WTC11 (cell line): ENCODE data around the gene ACSL1.
A peak's percentile ranks its signal among the peaks of the same experiment; 100 is the strongest.

Experiments
- ATF1 ChIP-seq: sonication (generic); formaldehyde crosslinking; IDR thresholded peaks from 2 replicates; pipeline ENCODE4 v1.8.1; 2023; ENCODE audit warnings: mild to moderate bottlenecking, moderate library complexity, missing genetic modification reagents
- ATF3 ChIP-seq: sonication (generic); formaldehyde crosslinking; conservative IDR thresholded peaks from 2 replicates; pipeline ENCODE4 v1.8.1; 2022; ENCODE audit warnings: mild to moderate bottlenecking, missing genetic modification reagents
- CBFB ChIP-seq: sonication (generic); formaldehyde crosslinking; IDR thresholded peaks from 2 replicates; pipeline ENCODE4 v1.8.1; 2022; ENCODE audit warnings: mild to moderate bottlenecking, low read depth, missing genetic modification reagents
- CREM ChIP-seq: sonication (generic); formaldehyde crosslinking; IDR thresholded peaks from 2 replicates; pipeline ENCODE4 v1.8.1; 2022; ENCODE audit warnings: mild to moderate bottlenecking, missing genetic modification reagents, moderate library complexity
- HMGXB4 ChIP-seq: sonication (generic); formaldehyde crosslinking; IDR thresholded peaks from 2 replicates; pipeline ENCODE4 v1.8.1; 2023; ENCODE audit warnings: mild to moderate bottlenecking, moderate library complexity, missing genetic modification reagents
- SMAD3 ChIP-seq: sonication (generic); formaldehyde crosslinking; IDR thresholded peaks from 2 replicates; pipeline ENCODE4 v1.8.0; 2022; ENCODE audit warnings: missing genetic modification reagents, mild to moderate bottlenecking, borderline replicate concordance
- TCF7 ChIP-seq: sonication (generic); formaldehyde crosslinking; IDR thresholded peaks from 2 replicates; pipeline ENCODE4 v1.8.0; 2022; ENCODE audit warnings: mild to moderate bottlenecking, low read depth, missing genetic modification reagents, moderate library complexity
- TP53 ChIP-seq: sonication (generic); formaldehyde crosslinking; IDR thresholded peaks from 2 replicates; pipeline ENCODE4 v1.8.1; 2023; ENCODE audit warnings: mild to moderate bottlenecking, missing genetic modification reagents
- ZBTB43 ChIP-seq: sonication (generic); formaldehyde crosslinking; IDR thresholded peaks from 2 replicates; pipeline ENCODE4 v1.8.1; 2023; ENCODE audit warnings: mild to moderate bottlenecking, missing genetic modification reagents
- ZNF138 ChIP-seq: sonication (generic); formaldehyde crosslinking; conservative IDR thresholded peaks from 2 replicates; pipeline ENCODE4 v1.8.1; 2022; ENCODE audit warnings: mild to moderate bottlenecking, moderate library complexity, missing genetic modification reagents
- ZNF281 ChIP-seq: sonication (generic); formaldehyde crosslinking; IDR thresholded peaks from 2 replicates; pipeline ENCODE4 v1.8.0; 2023; ENCODE audit warnings: mild to moderate bottlenecking, missing genetic modification reagents
- TF ChIP-seq, protein P1 (sequence below): sonication (generic); formaldehyde crosslinking; IDR thresholded peaks from 2 replicates; pipeline ENCODE4 v1.8.0; 2023; ENCODE audit warnings: missing genetic modification reagents, mild to moderate bottlenecking, borderline replicate concordance
- TF ChIP-seq, protein P2 (sequence below): fragments of 200-600 bp; IDR thresholded peaks from 2 replicates; pipeline ENCODE4 v1.8.0; 2022; ENCODE audit warnings: antibody characterized with exemption
- TF ChIP-seq, protein P3 (sequence below): sonication (generic); formaldehyde crosslinking; IDR thresholded peaks from 2 replicates; pipeline ENCODE4 v1.8.0; 2022; ENCODE audit warnings: mild to moderate bottlenecking, missing genetic modification reagents

DNA sequence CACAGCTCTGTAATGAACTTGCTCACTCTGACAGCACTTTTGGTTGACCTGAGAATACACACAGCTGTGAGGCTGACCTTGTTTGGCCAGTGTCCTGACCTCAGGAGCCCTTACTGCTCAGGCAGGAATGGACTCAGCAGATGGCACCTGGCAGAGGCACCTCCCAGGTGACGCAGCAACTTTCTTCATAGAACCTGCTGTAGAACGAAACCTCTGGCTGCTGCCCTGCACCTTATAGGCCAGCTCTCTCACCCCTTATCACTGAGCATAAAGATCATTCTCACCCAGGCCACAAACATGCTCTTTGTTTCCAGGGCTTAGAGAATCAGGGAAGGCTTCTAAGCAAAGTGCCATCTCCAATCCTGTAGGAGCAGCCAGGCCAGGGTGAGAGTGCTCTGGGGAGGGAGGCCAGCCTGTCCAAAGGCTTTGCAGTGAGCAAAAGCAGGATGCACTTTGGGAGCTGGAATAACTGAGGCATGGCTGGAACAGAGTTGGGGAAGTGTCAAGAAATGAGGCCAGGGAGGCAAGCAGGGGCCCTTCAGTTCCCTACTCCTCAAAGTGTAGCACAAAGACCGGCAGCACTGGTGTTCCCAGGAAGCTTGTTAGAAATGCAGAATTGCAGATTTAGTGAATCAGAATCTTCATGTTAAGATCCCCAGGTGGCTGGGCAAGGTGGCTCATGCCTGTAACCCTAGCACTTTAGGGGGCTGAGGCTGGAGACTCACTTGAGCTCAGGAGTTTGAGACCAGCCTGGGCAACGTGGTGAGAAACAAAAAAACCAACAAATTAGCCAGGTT lies 78.5 kb downstream of the ACSL1 start:
- TF ChIP-seq TCF7 (CRISPR knock-in tag) (no peak), ZNF138 (CRISPR knock-in tag) (no peak), ATF1 (no peak), ZNF281 (CRISPR knock-in tag) (no peak), ZBTB43 (CRISPR knock-in tag) (no peak), TP53 (CRISPR knock-in tag) (no peak), SMAD3 (CRISPR knock-in tag) (no peak), HMGXB4 (CRISPR knock-in tag) (no peak), ATF3 (no peak), CBFB (CRISPR knock-in tag) (no peak), CREM (CRISPR knock-in tag) (no peak)
- TF ChIP-seq, protein P1, sequence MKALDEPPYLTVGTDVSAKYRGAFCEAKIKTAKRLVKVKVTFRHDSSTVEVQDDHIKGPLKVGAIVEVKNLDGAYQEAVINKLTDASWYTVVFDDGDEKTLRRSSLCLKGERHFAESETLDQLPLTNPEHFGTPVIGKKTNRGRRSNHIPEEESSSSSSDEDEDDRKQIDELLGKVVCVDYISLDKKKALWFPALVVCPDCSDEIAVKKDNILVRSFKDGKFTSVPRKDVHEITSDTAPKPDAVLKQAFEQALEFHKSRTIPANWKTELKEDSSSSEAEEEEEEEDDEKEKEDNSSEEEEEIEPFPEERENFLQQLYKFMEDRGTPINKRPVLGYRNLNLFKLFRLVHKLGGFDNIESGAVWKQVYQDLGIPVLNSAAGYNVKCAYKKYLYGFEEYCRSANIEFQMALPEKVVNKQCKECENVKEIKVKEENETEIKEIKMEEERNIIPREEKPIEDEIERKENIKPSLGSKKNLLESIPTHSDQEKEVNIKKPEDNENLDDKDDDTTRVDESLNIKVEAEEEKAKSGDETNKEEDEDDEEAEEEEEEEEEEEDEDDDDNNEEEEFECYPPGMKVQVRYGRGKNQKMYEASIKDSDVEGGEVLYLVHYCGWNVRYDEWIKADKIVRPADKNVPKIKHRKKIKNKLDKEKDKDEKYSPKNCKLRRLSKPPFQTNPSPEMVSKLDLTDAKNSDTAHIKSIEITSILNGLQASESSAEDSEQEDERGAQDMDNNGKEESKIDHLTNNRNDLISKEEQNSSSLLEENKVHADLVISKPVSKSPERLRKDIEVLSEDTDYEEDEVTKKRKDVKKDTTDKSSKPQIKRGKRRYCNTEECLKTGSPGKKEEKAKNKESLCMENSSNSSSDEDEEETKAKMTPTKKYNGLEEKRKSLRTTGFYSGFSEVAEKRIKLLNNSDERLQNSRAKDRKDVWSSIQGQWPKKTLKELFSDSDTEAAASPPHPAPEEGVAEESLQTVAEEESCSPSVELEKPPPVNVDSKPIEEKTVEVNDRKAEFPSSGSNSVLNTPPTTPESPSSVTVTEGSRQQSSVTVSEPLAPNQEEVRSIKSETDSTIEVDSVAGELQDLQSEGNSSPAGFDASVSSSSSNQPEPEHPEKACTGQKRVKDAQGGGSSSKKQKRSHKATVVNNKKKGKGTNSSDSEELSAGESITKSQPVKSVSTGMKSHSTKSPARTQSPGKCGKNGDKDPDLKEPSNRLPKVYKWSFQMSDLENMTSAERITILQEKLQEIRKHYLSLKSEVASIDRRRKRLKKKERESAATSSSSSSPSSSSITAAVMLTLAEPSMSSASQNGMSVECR (CRISPR knock-in tag), result no peak
- TF ChIP-seq, protein P2, sequence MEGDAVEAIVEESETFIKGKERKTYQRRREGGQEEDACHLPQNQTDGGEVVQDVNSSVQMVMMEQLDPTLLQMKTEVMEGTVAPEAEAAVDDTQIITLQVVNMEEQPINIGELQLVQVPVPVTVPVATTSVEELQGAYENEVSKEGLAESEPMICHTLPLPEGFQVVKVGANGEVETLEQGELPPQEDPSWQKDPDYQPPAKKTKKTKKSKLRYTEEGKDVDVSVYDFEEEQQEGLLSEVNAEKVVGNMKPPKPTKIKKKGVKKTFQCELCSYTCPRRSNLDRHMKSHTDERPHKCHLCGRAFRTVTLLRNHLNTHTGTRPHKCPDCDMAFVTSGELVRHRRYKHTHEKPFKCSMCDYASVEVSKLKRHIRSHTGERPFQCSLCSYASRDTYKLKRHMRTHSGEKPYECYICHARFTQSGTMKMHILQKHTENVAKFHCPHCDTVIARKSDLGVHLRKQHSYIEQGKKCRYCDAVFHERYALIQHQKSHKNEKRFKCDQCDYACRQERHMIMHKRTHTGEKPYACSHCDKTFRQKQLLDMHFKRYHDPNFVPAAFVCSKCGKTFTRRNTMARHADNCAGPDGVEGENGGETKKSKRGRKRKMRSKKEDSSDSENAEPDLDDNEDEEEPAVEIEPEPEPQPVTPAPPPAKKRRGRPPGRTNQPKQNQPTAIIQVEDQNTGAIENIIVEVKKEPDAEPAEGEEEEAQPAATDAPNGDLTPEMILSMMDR, result no peak
- TF ChIP-seq, protein P3, sequence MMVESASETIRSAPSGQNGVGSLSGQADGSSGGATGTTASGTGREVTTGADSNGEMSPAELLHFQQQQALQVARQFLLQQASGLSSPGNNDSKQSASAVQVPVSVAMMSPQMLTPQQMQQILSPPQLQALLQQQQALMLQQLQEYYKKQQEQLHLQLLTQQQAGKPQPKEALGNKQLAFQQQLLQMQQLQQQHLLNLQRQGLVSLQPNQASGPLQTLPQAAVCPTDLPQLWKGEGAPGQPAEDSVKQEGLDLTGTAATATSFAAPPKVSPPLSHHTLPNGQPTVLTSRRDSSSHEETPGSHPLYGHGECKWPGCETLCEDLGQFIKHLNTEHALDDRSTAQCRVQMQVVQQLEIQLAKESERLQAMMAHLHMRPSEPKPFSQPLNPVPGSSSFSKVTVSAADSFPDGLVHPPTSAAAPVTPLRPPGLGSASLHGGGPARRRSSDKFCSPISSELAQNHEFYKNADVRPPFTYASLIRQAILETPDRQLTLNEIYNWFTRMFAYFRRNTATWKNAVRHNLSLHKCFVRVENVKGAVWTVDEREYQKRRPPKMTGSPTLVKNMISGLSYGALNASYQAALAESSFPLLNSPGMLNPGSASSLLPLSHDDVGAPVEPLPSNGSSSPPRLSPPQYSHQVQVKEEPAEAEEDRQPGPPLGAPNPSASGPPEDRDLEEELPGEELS (CRISPR knock-in tag), result peak; percentile 49; the same call in 1 of the 2 replicates
